B cell (primary cell): ENCODE results near the gene LHFPL6. TPM values are rescaled to one million over a fixed set of nuclear protein-coding genes. Genes with fewer than 3 reads are reported as not detected.

ENCODE experiments used
- ATAC-seq: fragments of 200-7000 bp; cut with Tn5 transposase; one replicate; pipeline ENCODE4 v1.10.0; 2021; ENCODE audit warnings: low read depth, mild to moderate bottlenecking, moderate number of reproducible peaks, moderate library complexity
- CTCF ChIA-PET: fragments of 350-600 bp; sonication (Branson Sonifier 250); formaldehyde crosslinking; loops from one replicate; lab custom pipeline; 2021; ENCODE audit warnings: antibody characterized with exemption, inconsistent platforms; lab: Charles Lee
- POLR2A ChIA-PET: fragments of 350-600 bp; sonication (Branson Sonifier 250); formaldehyde crosslinking; loops from one replicate; lab custom pipeline; 2021; ENCODE audit warnings: antibody characterized with exemption; lab: Charles Lee
- DNase-seq: peaks from one replicate; pipeline ENCODE4 v3.0.0; 2013
- H2AFZ ChIP-seq: 2 replicates; pipeline ENCODE4 v1.6.1; 2012; ENCODE audit warnings: mild to moderate bottlenecking, low read depth, low read length; ENCODE audit not compliant: insufficient read depth, poor library complexity, severe bottlenecking
- H3K27ac ChIP-seq, 2 donors: 1 replicate in 1 of 2; 2 replicates in 1 of 2; pipeline ENCODE4 v1.5.1; 2012 to 2013; ENCODE audit warnings: low read length in 2 of 2, mild to moderate bottlenecking in 2 of 2, moderate library complexity in 1 of 2
- H3K27me3 ChIP-seq, 4 experiments: fragments of 200-600 bp in 1 of 4; sonication (generic) in 1 of 4; replicated peaks in 1 of 4; 1 replicate in 2 of 4; 2 replicates in 2 of 4; pipeline versions ENCODE4 v1.6.1 to v1.7.0; 2013 to 2016; ENCODE audit warnings: low read length in 3 of 4, mild to moderate bottlenecking in 2 of 4, mixed read lengths in 1 of 4, moderate library complexity in 1 of 4; ENCODE audit not compliant: insufficient read depth in 4 of 4, control insufficient read depth in 3 of 4; ENCODE audit errors: control extremely low read depth in 1 of 4
- H3K36me3 ChIP-seq, 2 experiments: replicated peaks in 1 of 2; 1 replicate in 1 of 2; 2 replicates in 1 of 2; pipeline versions ENCODE4 v1.6.1 to v1.7.1; 2013; ENCODE audit warnings: low read length in 1 of 2; ENCODE audit not compliant: insufficient read depth in 2 of 2, control insufficient read depth in 1 of 2; ENCODE audit errors: control extremely low read depth in 1 of 2, extremely low read depth in 1 of 2
- H3K4me1 ChIP-seq, 2 donors: fragments of 200-600 bp in 1 of 2; sonication (generic) in 1 of 2; 1 replicate in 1 of 2; 2 replicates in 1 of 2; pipeline versions ENCODE4 v1.5.1 to v1.6.1; 2013 to 2017; ENCODE audit warnings: low read length in 2 of 2; ENCODE audit not compliant: control insufficient read depth in 2 of 2, insufficient read depth in 2 of 2
- H3K4me2 ChIP-seq: replicated peaks from 2 replicates; pipeline ENCODE3; 2012; ENCODE audit warnings: mild to moderate bottlenecking, low read depth, low read length; ENCODE audit not compliant: poor library complexity, severe bottlenecking
- H3K4me3 ChIP-seq, 5 experiments: fragments of 200-600 bp in 1 of 5; sonication (generic) in 1 of 5; 1 replicate in 3 of 5; 2 replicates in 2 of 5; pipeline versions ENCODE4 v1.5.1 to v1.7.0; 2011 to 2016; ENCODE audit warnings: low read length in 4 of 5, mild to moderate bottlenecking in 4 of 5, low read depth in 2 of 5, control low read depth in 1 of 5, moderate library complexity in 1 of 5; ENCODE audit not compliant: insufficient read depth in 1 of 5; ENCODE audit errors: control extremely low read depth in 1 of 5, extremely low read depth in 1 of 5
- H3K79me2 ChIP-seq: fragments of 200-600 bp; sonication (generic); one replicate; pipeline ENCODE4 v1.6.0; 2016; ENCODE audit warnings: low read length; ENCODE audit not compliant: control insufficient read depth, insufficient read depth
- H3K9ac ChIP-seq: fragments of 200-600 bp; sonication (generic); 2 replicates; pipeline ENCODE4 v1.6.1; 2017; ENCODE audit warnings: mild to moderate bottlenecking, low read length, moderate library complexity
- H3K9me3 ChIP-seq, 3 donors: one replicate each; pipeline versions ENCODE4 v1.6.1 to v1.7.1; 2013; ENCODE audit warnings: low read length in 2 of 3; ENCODE audit not compliant: control insufficient read depth in 2 of 3, insufficient read depth in 1 of 3; ENCODE audit errors: control extremely low read depth in 1 of 3
- H4K20me1 ChIP-seq: 2 replicates; pipeline ENCODE4 v1.6.0; 2012; ENCODE audit warnings: mild to moderate bottlenecking, low read length; ENCODE audit not compliant: insufficient read depth, control insufficient read depth, poor library complexity, severe bottlenecking
- H3K27ac Mint-ChIP-seq: one replicate; pipeline ENCODE4 v1.8.0; 2021; ENCODE audit warnings: mixed read lengths
- H3K27me3 Mint-ChIP-seq: one replicate; pipeline ENCODE4 v1.8.0; 2021; ENCODE audit warnings: mixed read lengths
- H3K4me1 Mint-ChIP-seq: one replicate; pipeline ENCODE4 v1.8.0; 2021; ENCODE audit warnings: mixed read lengths
- H3K4me3 Mint-ChIP-seq: one replicate; pipeline ENCODE4 v1.8.0; 2021; ENCODE audit warnings: mixed read lengths
- H3K9me3 Mint-ChIP-seq: one replicate; pipeline ENCODE4 v1.8.0; 2022; ENCODE audit warnings: mixed read lengths; ENCODE audit not compliant: insufficient read depth
- CTCF ChIP-seq: fragments of 200-600 bp; IDR thresholded peaks from one replicate; pipeline ENCODE4 v1.8.0; 2022; ENCODE audit warnings: antibody characterized with exemption, mild to moderate bottlenecking
- EZH2 ChIP-seq: IDR thresholded peaks from 2 replicates; pipeline ENCODE4 v1.6.1; 2012; ENCODE audit warnings: borderline replicate concordance, low read depth, mild to moderate bottlenecking, moderate library complexity, low read length; ENCODE audit not compliant: insufficient read depth, poor library complexity, severe bottlenecking
- WGBS: methylation state at CpG from one replicate; pipeline ENCODE4 v1.1.5; 2013; ENCODE audit warnings: missing lambda C conversion rate; ENCODE audit not compliant: insufficient coverage; 5-methylcytosine and 5-hydroxymethylcytosine counted together
- intact Hi-C: fragments of 100-400 bp; cut with micrococcal nuclease; formaldehyde crosslinking; loops from one replicate; pipeline ENCODE4 v1.10.0; 2022
- polyA plus RNA-seq: library from polyadenylated mRNA; depleted of rRNA; stranded (reverse); fragments of >200 nt; gene quantifications from 2 replicates; pipeline ENCODE4 v1.2.3, GENCODE V29; 2012
- total RNA-seq, 2 donors: library from RNA; stranded (reverse); fragments of 120-200 nt in 1 of 2; gene quantifications; 1 replicate in 1 of 2; 2 replicates in 1 of 2; pipeline versions ENCODE4 v1.2.3 to v1.2.4, GENCODE V29; 2013 to 2022

Gene LHFPL6
- total and polyA plus RNA-seq, 2 donors (not counting 1 experiment from before 2014, with no cell fraction given) = 0.01 TPM; not detected in 1

GRCh38 chr13:39506559-39507390 is 96.2 kb downstream of the LHFPL6 start:
- no peaks in the 10 kb centered on the region for H3K4me1 Mint-ChIP-seq
- H4K20me1 ChIP-seq = no peaks in the 10 kb centered on the region
- H3K27ac Mint-ChIP-seq = no peak overlapping the region
- no peak overlapping the region for H2AFZ ChIP-seq
- H3K27me3 Mint-ChIP-seq = no peaks in the 10 kb centered on the region
- no peaks in the 10 kb centered on the region for H3K36me3 ChIP-seq
- ChIA-PET POLR2A (no interaction called here), CTCF (no interaction called here)
- no peak for TF ChIP-seq EZH2
- TF ChIP-seq CTCF = no peak
- no peaks in the 10 kb centered on the region for H3K9me3 Mint-ChIP-seq
- no peak overlapping the region for H3K4me3 Mint-ChIP-seq
- H3K27ac ChIP-seq = no peak overlapping the region
- H3K9ac ChIP-seq = no peak overlapping the region
- no peaks in the 10 kb centered on the region for H3K27me3 ChIP-seq
- H3K4me1 ChIP-seq = no peaks in the 10 kb centered on the region
- DNase-seq (no peak), ATAC-seq (no peak)
- WGBS = 84% methylated on average over 5 of the region's 7 CpGs
- H3K4me3 ChIP-seq = no peak overlapping the region
- H3K9me3 ChIP-seq = no peaks in the 10 kb centered on the region
- H3K4me2 ChIP-seq = no peak overlapping the region
- no peaks in the 10 kb centered on the region for H3K79me2 ChIP-seq
- intact Hi-C loops = no loop called here

- Histone ChIP-seq H3K9ac (no peak overlapping the region), H3K79me2 (no peaks in the 10 kb centered on the region), H2AFZ (no peak overlapping the region), H3K4me1 (no peaks in the 10 kb centered on the region), H3K36me3 (no peaks in the 10 kb centered on the region), H3K9me3 (no peaks in the 10 kb centered on the region), H3K27ac (no peak overlapping the region), H4K20me1 (no peaks in the 10 kb centered on the region), H3K4me2 (no peak overlapping the region), H3K27me3 (no peaks in the 10 kb centered on the region), H3K4me3 (no peak overlapping the region)
- Mint-ChIP-seq H3K4me3 (no peak overlapping the region), H3K27me3 (no peaks in the 10 kb centered on the region), H3K4me1 (no peaks in the 10 kb centered on the region), H3K27ac (no peak overlapping the region), H3K9me3 (no peaks in the 10 kb centered on the region)
- ATAC-seq (no peak), DNase-seq (no peak)
- ChIA-PET POLR2A (no interaction called here), CTCF (no interaction called here)
- 60% methylated on average over 1 of the region's 5 CpGs for WGBS
- TF ChIP-seq EZH2 (no peak), CTCF (no peak)
- intact Hi-C loops = no loop called here
Observed at GRCh38 chr13:39505151-39505550, 97.8 kb downstream of the LHFPL6 start.
